ENCODE data around the gene STEAP2. TPM values are rescaled to one million over a fixed set of nuclear protein-coding genes. Genes with fewer than 3 reads are reported as not detected.
"Not testable (repeated sequence)": the region's sequence is repeated elsewhere in the genome, so short reads cannot be mapped to it uniquely, and the experiment has no call there.

STEAP2 gene
- total and polyA plus RNA-seq, 4 donors: 3.1 to 73.2 (median 27.2) TPM

DNA sequence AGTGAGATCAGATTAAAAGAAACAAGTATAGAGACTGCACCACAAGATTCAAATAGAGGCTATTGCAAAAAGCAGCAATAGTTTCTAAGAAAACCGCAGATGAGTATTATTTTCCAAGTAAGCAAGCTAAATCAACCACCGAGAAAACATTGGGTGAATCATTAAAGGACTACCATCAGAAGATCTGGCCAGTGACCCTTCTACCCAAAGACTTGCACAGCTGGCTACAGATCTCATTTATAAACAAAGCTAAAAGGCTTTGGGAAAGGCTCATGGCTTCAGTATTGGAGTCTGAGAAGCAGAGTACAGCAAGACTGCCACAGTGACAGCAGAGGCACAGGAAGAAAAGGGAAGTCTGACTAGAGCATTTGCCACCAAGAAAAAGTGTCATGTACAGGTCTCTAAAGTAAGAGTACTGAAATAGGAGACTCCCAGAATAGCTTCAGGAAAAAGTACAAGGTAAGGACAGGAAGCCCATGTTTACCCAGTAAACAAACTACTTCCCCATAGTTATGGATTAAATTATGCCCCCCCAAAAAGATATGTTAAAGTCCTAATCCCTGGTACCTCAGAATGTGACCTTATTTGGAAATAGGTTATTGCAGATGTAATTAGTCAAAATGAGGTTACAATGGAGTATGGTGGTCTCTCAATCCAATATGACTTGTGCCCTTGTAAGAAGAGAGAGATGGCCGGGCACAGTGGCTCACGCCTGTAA lies 38.3 kb upstream of the STEAP2 start:
- WGBS, 2 donors: 85 to 90% methylated on average over 4 of the region's 4 CpGs
- intact Hi-C loops (cut with DNase I): no loop called here

GRCh38 chr7:90175667-90176066 lies 35.9 kb upstream of the STEAP2 start:
- H3K36me3 ChIP-seq (ENCODE audit: control insufficient read depth in 1 of 2, insufficient read depth in 2 of 2, low read length in 1 of 2): no peaks in the 10 kb centered on the region
- H3K4me3 ChIP-seq (ENCODE audit: low read length in 2 of 2): no peak overlapping the region
- no peak overlapping the region for H3K27ac ChIP-seq (ENCODE audit: low read depth in 1 of 2, low read length in 2 of 2)
- ATAC-seq (ENCODE audit: low FRiP score): no peak
- intact Hi-C loops (cut with DNase I): no loop called here
- no peaks in the 10 kb centered on the region for H3K9me3 ChIP-seq (ENCODE audit: control insufficient read depth, low read length)
- no peaks in the 10 kb centered on the region for H3K27me3 ChIP-seq (ENCODE audit: control insufficient read depth in 1 of 2, insufficient read depth in 2 of 2, low read length in 1 of 2)
- no peaks in the 10 kb centered on the region for H3K4me1 ChIP-seq (ENCODE audit: control insufficient read depth in 1 of 2, insufficient read depth in 2 of 2, low read length in 2 of 2)
- DNase-seq: no peak
- 70 to 92% methylated on average over 4 of the region's 4 CpGs for WGBS, 2 donors

More for the DNA sequence above, 38.3 kb upstream of the STEAP2 start:
- Histone ChIP-seq H3K9me3 (ENCODE audit: control insufficient read depth, low read length) (no peaks in the 10 kb centered on the region), H3K4me3 (ENCODE audit: low read length in 2 of 2) (no peak overlapping the region), H3K27ac (ENCODE audit: low read depth in 1 of 2, low read length in 2 of 2) (no peak overlapping the region), H3K27me3 (ENCODE audit: control insufficient read depth in 1 of 2, insufficient read depth in 2 of 2, low read length in 1 of 2) (no peaks in the 10 kb centered on the region), H3K4me1 (ENCODE audit: control insufficient read depth in 1 of 2, insufficient read depth in 2 of 2, low read length in 2 of 2) (no peaks in the 10 kb centered on the region), H3K36me3 (ENCODE audit: control insufficient read depth in 1 of 2, insufficient read depth in 2 of 2, low read length in 1 of 2) (no peaks in the 10 kb centered on the region)
- DNase-seq (no peak), ATAC-seq (ENCODE audit: low FRiP score) (no peak)

- intact Hi-C loops (cut with DNase I): no loop called here
- Histone ChIP-seq H3K27ac (ENCODE audit: low read depth in 1 of 2, low read length in 2 of 2) (no peak overlapping the region), H3K4me1 (ENCODE audit: control insufficient read depth in 1 of 2, insufficient read depth in 2 of 2, low read length in 2 of 2) (no peaks in the 10 kb centered on the region), H3K4me3 (ENCODE audit: low read length in 2 of 2) (no peak overlapping the region), H3K27me3 (ENCODE audit: control insufficient read depth in 1 of 2, insufficient read depth in 2 of 2, low read length in 1 of 2) (no peaks in the 10 kb centered on the region), H3K9me3 (ENCODE audit: control insufficient read depth, low read length) (no peaks in the 10 kb centered on the region), H3K36me3 (ENCODE audit: control insufficient read depth in 1 of 2, insufficient read depth in 2 of 2, low read length in 1 of 2) (no peaks in the 10 kb centered on the region)
- DNase-seq (no peak), ATAC-seq (ENCODE audit: low FRiP score) (no peak)
- 92 to 100% methylated on average over 1 of the region's 1 CpG for WGBS, 2 donors
Measured at GRCh38 chr7:90176195-90176594, 35.3 kb upstream of the STEAP2 start.

GRCh38 chr7:90178166-90178565 lies 33.4 kb upstream of the STEAP2 start:
- no peaks in the 10 kb centered on the region for H3K9me3 ChIP-seq (ENCODE audit: control insufficient read depth, low read length)
- 95 to 98% methylated on average over 2 of the region's 2 CpGs for WGBS, 2 donors
- no peaks in the 10 kb centered on the region for H3K27me3 ChIP-seq (ENCODE audit: control insufficient read depth in 1 of 2, insufficient read depth in 2 of 2, low read length in 1 of 2)
- H3K4me1 ChIP-seq (ENCODE audit: control insufficient read depth in 1 of 2, insufficient read depth in 2 of 2, low read length in 2 of 2): no peaks in the 10 kb centered on the region
- DNase-seq (no peak), ATAC-seq (ENCODE audit: low FRiP score) (no peak)
- no peak overlapping the region for H3K27ac ChIP-seq (ENCODE audit: low read depth in 1 of 2, low read length in 2 of 2)
- no peaks in the 10 kb centered on the region for H3K36me3 ChIP-seq (ENCODE audit: control insufficient read depth in 1 of 2, insufficient read depth in 2 of 2, low read length in 1 of 2)
- intact Hi-C loops (cut with DNase I): no loop called here
- H3K4me3 ChIP-seq (ENCODE audit: low read length in 2 of 2): no peak overlapping the region

GRCh38 chr7:90178679-90179278 lies 32.8 kb upstream of the STEAP2 start:
- ATAC-seq (ENCODE audit: low FRiP score) (no peak), DNase-seq (no peak)
- H3K36me3 ChIP-seq (ENCODE audit: control insufficient read depth in 1 of 2, insufficient read depth in 2 of 2, low read length in 1 of 2): no peaks in the 10 kb centered on the region
- intact Hi-C loops (cut with DNase I): no loop called here
- H3K4me1 ChIP-seq (ENCODE audit: control insufficient read depth in 1 of 2, insufficient read depth in 2 of 2, low read length in 2 of 2): no peaks in the 10 kb centered on the region
- 77 to 80% methylated on average over 6 of the region's 6 CpGs for WGBS, 2 donors
- no peak overlapping the region for H3K27ac ChIP-seq (ENCODE audit: low read depth in 1 of 2, low read length in 2 of 2)
- H3K9me3 ChIP-seq (ENCODE audit: control insufficient read depth, low read length): no peaks in the 10 kb centered on the region
- no peak overlapping the region for H3K4me3 ChIP-seq (ENCODE audit: low read length in 2 of 2)
- H3K27me3 ChIP-seq (ENCODE audit: control insufficient read depth in 1 of 2, insufficient read depth in 2 of 2, low read length in 1 of 2): no peaks in the 10 kb centered on the region

DNA sequence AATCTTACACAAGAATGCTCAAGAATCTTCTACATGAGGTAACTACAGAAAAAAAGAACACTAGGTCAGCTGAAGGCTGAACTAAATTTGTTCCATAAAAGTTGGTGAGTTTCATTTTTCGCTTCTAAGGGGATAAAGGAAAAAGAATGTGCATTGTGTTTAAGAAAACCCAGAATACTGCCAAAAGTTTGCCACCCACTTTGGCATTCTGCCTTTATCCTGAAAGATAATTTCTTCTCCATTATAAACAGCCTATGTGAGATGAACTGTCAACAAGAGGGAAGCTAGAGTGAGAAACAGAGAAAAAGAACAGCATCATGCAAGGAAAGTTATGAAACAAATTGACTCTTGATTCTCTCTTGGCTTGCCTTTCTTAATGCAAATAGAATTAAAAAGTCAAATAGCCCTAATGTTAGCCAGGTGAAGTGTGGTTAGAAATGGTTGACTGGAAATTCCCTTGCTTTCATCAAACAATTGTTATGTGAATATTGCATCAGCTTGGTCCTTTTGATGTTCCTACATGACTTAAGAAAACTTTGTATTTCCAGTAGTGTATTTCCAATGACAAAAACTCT lies 31.4 kb upstream of the STEAP2 start:
- intact Hi-C loops (cut with DNase I): no loop called here
- H3K4me1 ChIP-seq (ENCODE audit: control insufficient read depth in 1 of 2, insufficient read depth in 2 of 2, low read length in 2 of 2): no peaks in the 10 kb centered on the region
- H3K36me3 ChIP-seq (ENCODE audit: control insufficient read depth in 1 of 2, insufficient read depth in 2 of 2, low read length in 1 of 2): no peaks in the 10 kb centered on the region
- DNase-seq (no peak), ATAC-seq (ENCODE audit: low FRiP score) (no peak)
- no peak overlapping the region for H3K27ac ChIP-seq (ENCODE audit: low read depth in 1 of 2, low read length in 2 of 2)
- H3K27me3 ChIP-seq (ENCODE audit: control insufficient read depth in 1 of 2, insufficient read depth in 2 of 2, low read length in 1 of 2): no peaks in the 10 kb centered on the region
- H3K4me3 ChIP-seq (ENCODE audit: low read length in 2 of 2): no peak overlapping the region
- WGBS, 2 donors: 19 to 35% methylated on average over 1 of the region's 1 CpG
- no peaks in the 10 kb centered on the region for H3K9me3 ChIP-seq (ENCODE audit: control insufficient read depth, low read length)

- Histone ChIP-seq H3K9me3 (ENCODE audit: control insufficient read depth, low read length) (no peaks in the 10 kb centered on the region), H3K4me3 (ENCODE audit: low read length in 2 of 2) (no peak overlapping the region), H3K27ac (ENCODE audit: low read depth in 1 of 2, low read length in 2 of 2) (no peak overlapping the region), H3K4me1 (ENCODE audit: control insufficient read depth in 1 of 2, insufficient read depth in 2 of 2, low read length in 2 of 2) (no peaks in the 10 kb centered on the region), H3K27me3 (ENCODE audit: control insufficient read depth in 1 of 2, insufficient read depth in 2 of 2, low read length in 1 of 2) (no peaks in the 10 kb centered on the region), H3K36me3 (ENCODE audit: control insufficient read depth in 1 of 2, insufficient read depth in 2 of 2, low read length in 1 of 2) (no peaks in the 10 kb centered on the region)
- intact Hi-C loops (cut with DNase I): no loop called here
- DNase-seq (no peak), ATAC-seq (ENCODE audit: low FRiP score) (no peak)
Measured at GRCh38 chr7:90180649-90181048, 30.9 kb upstream of the STEAP2 start.

DNA sequence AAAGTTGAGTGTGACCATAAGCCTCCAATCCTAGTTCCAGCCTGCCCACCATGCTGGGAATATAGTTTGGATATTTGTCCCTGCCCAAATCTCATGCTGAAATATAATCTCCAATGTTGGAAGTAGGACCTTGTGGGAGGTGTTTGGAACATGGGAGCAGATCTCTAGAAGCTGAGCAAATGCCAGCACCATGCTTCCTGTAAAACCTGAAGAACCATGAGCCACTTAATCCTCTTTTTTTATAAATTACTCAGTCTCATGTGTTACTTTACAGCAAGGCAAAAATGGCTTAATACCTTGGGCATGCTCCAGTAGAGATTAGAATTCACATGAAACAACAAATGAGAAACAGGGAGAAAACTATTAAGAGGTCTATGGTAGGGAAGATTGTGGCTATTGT lies 30.1 kb upstream of the STEAP2 start:
- H3K27me3 ChIP-seq (ENCODE audit: control insufficient read depth in 1 of 2, insufficient read depth in 2 of 2, low read length in 1 of 2): no peaks in the 10 kb centered on the region
- H3K27ac ChIP-seq (ENCODE audit: low read depth in 1 of 2, low read length in 2 of 2): no peak overlapping the region
- no peaks in the 10 kb centered on the region for H3K9me3 ChIP-seq (ENCODE audit: control insufficient read depth, low read length)
- H3K4me1 ChIP-seq (ENCODE audit: control insufficient read depth in 1 of 2, insufficient read depth in 2 of 2, low read length in 2 of 2): no peaks in the 10 kb centered on the region
- DNase-seq (no peak), ATAC-seq (ENCODE audit: low FRiP score) (no peak)
- no peak overlapping the region for H3K4me3 ChIP-seq (ENCODE audit: low read length in 2 of 2)
- intact Hi-C loops (cut with DNase I): no loop called here
- no peaks in the 10 kb centered on the region for H3K36me3 ChIP-seq (ENCODE audit: control insufficient read depth in 1 of 2, insufficient read depth in 2 of 2, low read length in 1 of 2)

DNA sequence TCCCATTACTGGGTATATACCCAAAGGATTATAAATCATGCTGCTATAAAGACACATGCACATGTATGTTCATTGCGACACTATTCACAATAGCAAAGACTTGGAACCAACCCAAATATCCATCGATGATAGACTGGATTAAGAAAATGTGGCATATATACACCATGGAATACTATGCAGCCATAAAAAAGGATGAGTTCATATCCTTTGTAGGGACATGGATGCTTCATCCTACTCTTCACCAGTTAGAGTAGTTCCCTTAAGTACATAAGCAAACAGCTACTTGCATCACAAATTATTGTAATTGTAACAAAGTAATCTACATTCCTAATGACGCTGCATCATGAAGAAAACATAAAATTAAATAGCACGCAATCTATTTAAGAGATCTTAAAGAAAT lies 25.2 kb upstream of the STEAP2 start:
- H3K4me3 ChIP-seq (ENCODE audit: low read length in 2 of 2); H3K4me1 ChIP-seq (ENCODE audit: control insufficient read depth in 1 of 2, insufficient read depth in 2 of 2, low read length in 2 of 2); ATAC-seq (ENCODE audit: low FRiP score); DNase-seq; H3K27me3 ChIP-seq (ENCODE audit: control insufficient read depth in 1 of 2, insufficient read depth in 2 of 2, low read length in 1 of 2); H3K36me3 ChIP-seq (ENCODE audit: control insufficient read depth in 1 of 2, insufficient read depth in 2 of 2, low read length in 1 of 2); H3K9me3 ChIP-seq (ENCODE audit: control insufficient read depth, low read length); intact Hi-C loops (cut with DNase I); H3K27ac ChIP-seq (ENCODE audit: low read depth in 1 of 2, low read length in 2 of 2): not testable (repeated sequence)
- 72 to 89% methylated on average over 4 of the region's 4 CpGs for WGBS, 2 donors
